Mucosa of stomach (tissue), 1 donor: ENCODE results near the gene CPLANE2.

Experiments
- H3K27me3 ChIP-seq: one replicate; pipeline ENCODE4 v1.7.0; 2013; ENCODE audit warnings: mild to moderate bottlenecking, low read length; ENCODE audit not compliant: control insufficient read depth, insufficient read depth
- H3K36me3 ChIP-seq: one replicate; pipeline ENCODE4 v1.7.0; 2013; ENCODE audit warnings: low read length; ENCODE audit not compliant: control insufficient read depth, insufficient read depth
- H3K4me1 ChIP-seq: one replicate; pipeline ENCODE4 v1.7.0; 2013; ENCODE audit warnings: mild to moderate bottlenecking, low read length; ENCODE audit not compliant: control insufficient read depth, insufficient read depth
- H3K4me3 ChIP-seq: one replicate; pipeline ENCODE4 v1.7.0; 2013; ENCODE audit warnings: low read length
- H3K9ac ChIP-seq: one replicate; pipeline ENCODE4 v1.7.0; 2013; ENCODE audit warnings: mild to moderate bottlenecking, low read length, moderate library complexity
- H3K9me3 ChIP-seq: one replicate; pipeline ENCODE4 v1.7.0; 2013; ENCODE audit warnings: mild to moderate bottlenecking, low read length, moderate library complexity; ENCODE audit not compliant: control insufficient read depth
- donor health status: Pancreatic carcinoma.

CPLANE2 gene

DNA sequence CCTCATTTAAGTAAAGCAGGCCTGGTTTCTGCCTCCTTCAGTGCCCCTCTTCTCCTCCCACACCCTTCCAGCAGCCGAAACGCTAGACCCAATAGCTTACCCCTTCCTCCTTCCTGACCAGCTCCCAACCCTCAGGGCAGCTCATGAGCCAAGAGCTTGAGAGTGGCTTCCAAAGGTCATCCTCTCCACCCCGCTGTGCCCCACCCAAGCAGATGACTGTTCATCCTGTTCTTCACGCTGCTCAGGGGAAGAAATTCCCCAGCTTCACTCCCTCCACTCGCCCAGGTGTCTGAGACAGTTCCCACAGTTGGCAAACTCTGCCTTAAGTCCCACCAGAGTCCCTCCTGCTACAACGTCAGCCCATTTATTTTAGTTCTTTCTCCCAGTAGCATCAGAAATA is 48.0 kb downstream of the CPLANE2 start:
- no peaks in the 10 kb centered on the region for H3K9me3 ChIP-seq
- no peaks in the 10 kb centered on the region for H3K36me3 ChIP-seq
- H3K9ac ChIP-seq = no peak overlapping the region
- H3K27me3 ChIP-seq = peaks cover 7% of the 10 kb centered on the region
- peaks cover 30% of the 10 kb centered on the region for H3K4me1 ChIP-seq
- no peak overlapping the region for H3K4me3 ChIP-seq

DNA sequence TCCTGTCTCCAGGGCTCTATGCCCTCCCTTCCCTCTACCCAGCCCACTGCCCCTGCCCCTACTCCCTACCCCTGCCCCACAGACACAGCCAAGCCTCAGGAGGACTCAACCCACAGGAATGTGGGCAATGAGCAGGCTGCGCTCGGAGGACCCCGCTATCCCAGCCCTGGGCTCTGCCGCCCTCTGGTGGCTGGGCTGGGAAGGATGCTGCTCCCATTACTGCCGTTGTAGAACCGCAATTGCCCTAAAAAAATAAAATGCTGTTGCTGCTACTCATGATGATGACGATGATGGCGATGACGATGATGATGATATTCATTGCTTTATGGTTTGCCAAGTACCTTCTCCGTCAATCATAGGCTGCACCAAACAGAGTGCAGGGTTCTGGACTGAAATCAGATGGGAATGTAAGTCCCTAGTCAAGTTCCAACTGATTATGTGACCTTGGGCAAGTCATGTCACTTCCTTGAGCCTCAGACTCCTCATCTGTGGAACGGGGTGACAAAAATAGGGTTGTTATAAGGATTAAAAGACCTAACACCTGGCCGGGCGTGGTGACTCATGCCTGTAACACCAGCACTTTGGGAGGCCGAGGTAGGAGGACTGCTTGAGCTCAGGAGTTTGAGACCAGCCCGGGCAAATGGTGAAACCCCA is 49.1 kb downstream of the CPLANE2 start:
- H3K27me3 ChIP-seq = peaks cover 7% of the 10 kb centered on the region
- peaks cover 39% of the 10 kb centered on the region for H3K4me1 ChIP-seq
- H3K4me3 ChIP-seq = no peak overlapping the region
- no peak overlapping the region for H3K9ac ChIP-seq
- no peaks in the 10 kb centered on the region for H3K36me3 ChIP-seq
- no peaks in the 10 kb centered on the region for H3K9me3 ChIP-seq

DNA sequence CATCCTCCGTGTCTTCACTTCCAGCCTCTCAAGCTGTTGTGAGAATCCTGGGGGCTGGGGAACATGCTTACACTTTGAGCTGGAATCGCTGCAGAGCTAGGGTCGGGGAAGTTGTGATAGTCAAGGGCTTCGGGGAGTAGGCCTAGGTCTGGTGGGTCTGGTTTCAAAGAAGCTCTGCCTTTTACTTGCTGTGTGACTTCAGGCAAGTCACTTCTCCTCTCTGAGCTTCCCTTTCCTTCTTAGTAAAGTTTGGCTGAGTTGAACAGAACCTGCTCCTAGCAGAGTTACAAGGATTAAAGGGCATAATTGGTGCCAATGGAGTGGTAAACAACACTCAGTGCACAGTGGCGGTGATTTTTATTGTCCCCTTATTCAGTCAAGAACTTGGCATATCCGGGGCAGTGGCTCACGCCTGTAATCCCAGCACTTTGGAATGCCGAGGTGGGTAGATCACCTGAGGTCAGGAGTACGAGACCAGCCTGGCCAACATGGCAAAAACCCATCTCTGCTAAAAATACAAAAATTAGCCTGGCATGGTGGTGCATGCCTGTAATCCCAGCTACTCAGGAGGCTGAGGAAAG is 50.2 kb downstream of the CPLANE2 start:
- Histone ChIP-seq H3K9ac (no peak overlapping the region), H3K9me3 (no peaks in the 10 kb centered on the region), H3K4me1 (peaks cover 50% of the 10 kb centered on the region), H3K4me3 (no peak overlapping the region), H3K36me3 (no peaks in the 10 kb centered on the region), H3K27me3 (peaks cover 7% of the 10 kb centered on the region)

GRCh38 chr1:16184557-16185303 is 52.3 kb downstream of the CPLANE2 start:
- Histone ChIP-seq H3K27me3 (peaks cover 7% of the 10 kb centered on the region), H3K36me3 (no peaks in the 10 kb centered on the region), H3K9ac (no peak overlapping the region), H3K9me3 (no peaks in the 10 kb centered on the region), H3K4me1 (peaks cover 61% of the 10 kb centered on the region), H3K4me3 (no peak overlapping the region)

- peaks cover 61% of the 10 kb centered on the region for H3K4me1 ChIP-seq
- no peak overlapping the region for H3K4me3 ChIP-seq
- no peaks in the 10 kb centered on the region for H3K9me3 ChIP-seq
- H3K36me3 ChIP-seq = no peaks in the 10 kb centered on the region
- H3K9ac ChIP-seq = no peak overlapping the region
- H3K27me3 ChIP-seq = peaks cover 5% of the 10 kb centered on the region
These were observed 53.0 kb downstream of the CPLANE2 start for GRCh38 chr1:16183765-16184556.

DNA sequence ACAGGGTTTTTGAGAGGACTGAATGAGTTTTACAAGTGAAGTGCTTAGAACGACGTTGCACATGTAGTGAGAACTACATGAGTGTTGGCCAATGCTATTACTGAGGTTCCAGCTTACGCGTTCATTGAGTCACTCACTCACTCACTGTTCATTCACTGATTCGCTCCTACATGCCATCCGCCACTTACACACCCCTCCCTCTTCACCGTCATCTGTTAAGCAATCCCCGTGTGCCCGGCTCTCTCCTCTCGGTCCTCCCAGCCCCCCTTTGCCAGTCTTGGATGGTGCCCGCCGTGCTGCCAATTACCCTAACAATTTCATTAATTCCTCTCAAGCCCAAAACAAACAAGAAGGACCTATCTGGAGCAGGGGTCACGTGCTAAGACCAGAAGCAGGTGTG is 53.8 kb downstream of the CPLANE2 start:
- H3K4me3 ChIP-seq = no peak overlapping the region
- H3K9ac ChIP-seq = no peak overlapping the region
- no peaks in the 10 kb centered on the region for H3K9me3 ChIP-seq
- H3K27me3 ChIP-seq = no peaks in the 10 kb centered on the region
- no peaks in the 10 kb centered on the region for H3K36me3 ChIP-seq
- H3K4me1 ChIP-seq = peaks cover 61% of the 10 kb centered on the region

GRCh38 chr1:16181887-16182719 is 54.9 kb downstream of the CPLANE2 start:
- Histone ChIP-seq H3K4me3 (no peak overlapping the region), H3K27me3 (no peaks in the 10 kb centered on the region), H3K4me1 (peaks cover 65% of the 10 kb centered on the region), H3K9me3 (no peaks in the 10 kb centered on the region), H3K36me3 (no peaks in the 10 kb centered on the region), H3K9ac (peak overlapping the region; percentile 61)
